MM.1S (cell line): ENCODE results near the gene SLC25A40.

Experiments
- EZH2 ChIP-seq: fragments of 300-600 bp; sonication (generic); optimal IDR thresholded peaks from 2 replicates; pipeline ENCODE3; 2017; ENCODE audit warnings: low read depth, mild to moderate bottlenecking, antibody characterized with exemption, low read length, mixed read lengths
- TF ChIP-seq, protein P1 (sequence below): fragments of 300-600 bp; sonication (generic); IDR thresholded peaks from 2 replicates; pipeline ENCODE4 v1.5.1; 2016; ENCODE audit warnings: antibody characterized with exemption, low read length, mixed read lengths

DNA sequence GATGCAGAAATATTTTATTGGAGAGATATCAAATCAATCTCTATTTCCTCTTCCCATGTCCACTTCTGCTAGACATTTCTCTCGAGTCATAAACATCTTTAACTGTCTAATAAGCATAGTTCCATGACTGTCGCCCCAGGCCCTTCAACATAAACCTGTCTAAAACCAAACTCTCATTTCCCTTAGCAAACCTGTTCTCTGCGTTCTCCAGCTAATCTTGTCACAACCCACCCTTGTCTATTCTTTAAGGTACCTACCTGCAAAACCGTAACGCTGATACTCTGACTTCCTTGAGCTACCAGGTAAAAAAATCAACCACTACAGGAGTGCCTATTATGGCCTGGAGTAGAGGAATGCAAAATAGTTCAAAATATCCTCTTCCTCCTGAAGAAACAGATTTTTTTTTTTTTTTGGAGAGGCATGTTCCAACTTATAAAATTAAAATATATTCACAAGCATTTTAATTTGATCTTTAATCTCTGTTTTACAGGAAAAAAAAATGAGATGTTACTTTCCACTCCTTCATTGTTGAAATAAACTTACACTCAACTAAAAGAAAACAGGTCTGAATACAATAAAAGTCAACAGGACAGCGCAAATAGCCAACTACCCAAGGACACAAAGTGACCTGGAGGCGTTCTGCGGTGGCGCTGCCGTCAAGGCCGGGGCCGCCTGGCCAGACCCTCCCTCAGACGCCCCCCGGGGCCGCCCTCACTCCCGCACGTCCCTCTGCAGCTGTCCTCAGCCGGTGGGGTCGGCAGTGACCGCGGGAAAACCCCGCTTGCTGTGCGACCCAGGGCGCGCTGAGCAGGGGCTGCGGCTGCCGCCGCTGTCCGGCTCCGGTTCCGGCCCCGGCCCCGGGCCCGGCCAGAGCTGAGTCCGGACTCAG is 765 bp downstream of the SLC25A40 start:
- TF ChIP-seq, protein P1, sequence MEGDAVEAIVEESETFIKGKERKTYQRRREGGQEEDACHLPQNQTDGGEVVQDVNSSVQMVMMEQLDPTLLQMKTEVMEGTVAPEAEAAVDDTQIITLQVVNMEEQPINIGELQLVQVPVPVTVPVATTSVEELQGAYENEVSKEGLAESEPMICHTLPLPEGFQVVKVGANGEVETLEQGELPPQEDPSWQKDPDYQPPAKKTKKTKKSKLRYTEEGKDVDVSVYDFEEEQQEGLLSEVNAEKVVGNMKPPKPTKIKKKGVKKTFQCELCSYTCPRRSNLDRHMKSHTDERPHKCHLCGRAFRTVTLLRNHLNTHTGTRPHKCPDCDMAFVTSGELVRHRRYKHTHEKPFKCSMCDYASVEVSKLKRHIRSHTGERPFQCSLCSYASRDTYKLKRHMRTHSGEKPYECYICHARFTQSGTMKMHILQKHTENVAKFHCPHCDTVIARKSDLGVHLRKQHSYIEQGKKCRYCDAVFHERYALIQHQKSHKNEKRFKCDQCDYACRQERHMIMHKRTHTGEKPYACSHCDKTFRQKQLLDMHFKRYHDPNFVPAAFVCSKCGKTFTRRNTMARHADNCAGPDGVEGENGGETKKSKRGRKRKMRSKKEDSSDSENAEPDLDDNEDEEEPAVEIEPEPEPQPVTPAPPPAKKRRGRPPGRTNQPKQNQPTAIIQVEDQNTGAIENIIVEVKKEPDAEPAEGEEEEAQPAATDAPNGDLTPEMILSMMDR, result no peak
- TF ChIP-seq EZH2, result no peak
